Measurements from ENCODE around the gene ARSI.

Gene ARSI

GRCh38 chr5:150302301-150303069, at the start of gene ARSI:
Gene ARSI, minus strand, starts transcription at chr5:150302905. Its CDS starts 532 bp downstream, at chr5:150302373.
- no peaks in the 10 kb centered on the region for H3K36me3 ChIP-seq (ENCODE audit: insufficient read depth, low read length)
- 0 out of 2 replicates have a peak within 1 kb of the TSS, but pooled peaks have one; percentile 9 for H3K27ac ChIP-seq (ENCODE audit: low read depth, low read length)
- H3K4me1 ChIP-seq (ENCODE audit: control insufficient read depth, insufficient read depth, low read length, unreplicated experiment): peaks cover 24% of the 10 kb centered on the region
- peak within 1 kb of the TSS; percentile 99 for H2AFZ ChIP-seq (ENCODE audit: low read length, unreplicated experiment)
- H3K4me3 ChIP-seq (ENCODE audit: low read depth, low read length): peak within 1 kb of the TSS; percentile 67
- no peaks in the 10 kb centered on the region for H3K27me3 ChIP-seq (ENCODE audit: insufficient read depth, low read length)
- no peaks in the 10 kb centered on the region for H3K79me2 ChIP-seq (ENCODE audit: control insufficient read depth, insufficient read depth, low read length, unreplicated experiment)

DNA sequence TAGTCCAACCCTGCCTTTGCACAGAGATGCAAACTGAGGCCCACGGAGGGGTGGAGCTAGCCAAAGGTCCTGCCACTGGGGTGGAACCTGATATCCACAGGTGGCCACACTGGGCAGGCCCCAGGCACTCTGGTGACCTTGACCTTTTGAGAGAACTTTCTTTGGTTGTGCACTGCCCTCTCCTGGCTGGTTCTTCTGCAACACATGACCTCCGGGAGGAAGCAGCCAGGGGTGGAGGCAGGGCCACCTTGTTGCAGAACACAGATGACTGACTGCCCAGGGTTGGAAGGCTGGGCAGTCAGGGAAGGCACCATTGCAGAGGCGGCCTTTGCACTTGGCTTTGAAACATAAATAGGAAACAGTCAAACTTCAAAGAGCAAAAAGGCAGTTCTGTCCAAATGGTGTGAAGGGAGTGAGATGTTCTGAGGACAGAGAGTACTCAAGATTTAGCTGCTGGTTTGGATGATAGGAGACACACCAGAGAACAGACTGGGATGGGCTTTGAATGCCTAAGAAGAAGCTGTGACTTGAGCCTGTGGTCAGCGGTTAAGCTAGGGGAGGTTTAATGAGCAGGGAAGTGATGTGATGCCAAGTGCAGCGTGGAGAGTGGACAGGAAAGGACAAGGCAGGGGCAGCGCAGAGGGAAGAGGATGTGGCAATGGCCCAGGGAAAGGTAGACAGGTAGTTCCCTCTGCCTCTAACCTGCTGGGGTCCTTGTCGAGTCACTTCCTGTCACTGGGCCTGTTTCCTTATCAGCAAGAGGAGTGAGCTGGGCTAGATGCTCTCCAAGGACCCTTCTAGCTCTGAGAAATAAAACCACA, 48.0 kb upstream of the ARSI start:
- Histone ChIP-seq H3K27me3 (ENCODE audit: insufficient read depth, low read length) (no peaks in the 10 kb centered on the region), H3K4me1 (ENCODE audit: control insufficient read depth, insufficient read depth, low read length, unreplicated experiment) (peaks cover 10% of the 10 kb centered on the region), H3K27ac (ENCODE audit: low read depth, low read length) (no peak overlapping the region), H2AFZ (ENCODE audit: low read length, unreplicated experiment) (no peak overlapping the region), H3K79me2 (ENCODE audit: control insufficient read depth, insufficient read depth, low read length, unreplicated experiment) (no peaks in the 10 kb centered on the region), H3K36me3 (ENCODE audit: insufficient read depth, low read length) (no peaks in the 10 kb centered on the region), H3K4me3 (ENCODE audit: low read depth, low read length) (no peak overlapping the region)

- H3K36me3 ChIP-seq (ENCODE audit: insufficient read depth, low read length): no peaks in the 10 kb centered on the region
- H3K79me2 ChIP-seq (ENCODE audit: control insufficient read depth, insufficient read depth, low read length, unreplicated experiment): no peaks in the 10 kb centered on the region
- no peak overlapping the region for H3K27ac ChIP-seq (ENCODE audit: low read depth, low read length)
- H3K27me3 ChIP-seq (ENCODE audit: insufficient read depth, low read length): no peaks in the 10 kb centered on the region
- no peak overlapping the region for H2AFZ ChIP-seq (ENCODE audit: low read length, unreplicated experiment)
- no peak overlapping the region for H3K4me3 ChIP-seq (ENCODE audit: low read depth, low read length)
- H3K4me1 ChIP-seq (ENCODE audit: control insufficient read depth, insufficient read depth, low read length, unreplicated experiment): peaks cover 10% of the 10 kb centered on the region
Measured at GRCh38 chr5:150349681-150350275, 47.1 kb upstream of the ARSI start.

DNA sequence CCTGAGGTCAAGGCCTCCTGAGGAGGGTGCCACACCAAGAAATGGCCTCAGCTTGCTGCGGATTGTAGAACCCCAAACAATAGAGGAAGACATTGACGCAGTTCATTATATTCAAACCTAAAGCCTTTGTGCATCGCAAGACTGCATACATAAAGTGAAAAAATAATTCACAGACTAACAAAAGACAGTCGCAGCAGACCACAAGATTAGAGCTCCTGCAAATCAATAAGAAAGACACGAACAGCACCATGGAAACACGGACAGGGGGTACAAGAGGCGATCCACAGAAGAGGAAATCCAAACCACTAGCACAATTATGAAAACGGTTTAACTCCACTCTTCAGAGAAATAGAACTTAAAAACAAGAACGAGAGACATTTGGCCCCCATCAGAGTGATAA, 44.7 kb upstream of the ARSI start:
- Histone ChIP-seq H3K36me3 (ENCODE audit: insufficient read depth, low read length) (no peaks in the 10 kb centered on the region), H3K4me1 (ENCODE audit: control insufficient read depth, insufficient read depth, low read length, unreplicated experiment) (peaks cover 10% of the 10 kb centered on the region), H3K27me3 (ENCODE audit: insufficient read depth, low read length) (no peaks in the 10 kb centered on the region), H3K27ac (ENCODE audit: low read depth, low read length) (no peak overlapping the region), H3K4me3 (ENCODE audit: low read depth, low read length) (no peak overlapping the region), H3K79me2 (ENCODE audit: control insufficient read depth, insufficient read depth, low read length, unreplicated experiment) (no peaks in the 10 kb centered on the region), H2AFZ (ENCODE audit: low read length, unreplicated experiment) (no peak overlapping the region)

- Histone ChIP-seq H3K36me3 (ENCODE audit: insufficient read depth, low read length) (no peaks in the 10 kb centered on the region), H3K4me3 (ENCODE audit: low read depth, low read length) (no peak overlapping the region), H3K27ac (ENCODE audit: low read depth, low read length) (no peak overlapping the region), H3K27me3 (ENCODE audit: insufficient read depth, low read length) (no peaks in the 10 kb centered on the region), H3K79me2 (ENCODE audit: control insufficient read depth, insufficient read depth, low read length, unreplicated experiment) (no peaks in the 10 kb centered on the region), H2AFZ (ENCODE audit: low read length, unreplicated experiment) (no peak overlapping the region), H3K4me1 (ENCODE audit: control insufficient read depth, insufficient read depth, low read length, unreplicated experiment) (peaks cover 10% of the 10 kb centered on the region)
Measured at GRCh38 chr5:150347003-150347402, 44.3 kb upstream of the ARSI start.

DNA sequence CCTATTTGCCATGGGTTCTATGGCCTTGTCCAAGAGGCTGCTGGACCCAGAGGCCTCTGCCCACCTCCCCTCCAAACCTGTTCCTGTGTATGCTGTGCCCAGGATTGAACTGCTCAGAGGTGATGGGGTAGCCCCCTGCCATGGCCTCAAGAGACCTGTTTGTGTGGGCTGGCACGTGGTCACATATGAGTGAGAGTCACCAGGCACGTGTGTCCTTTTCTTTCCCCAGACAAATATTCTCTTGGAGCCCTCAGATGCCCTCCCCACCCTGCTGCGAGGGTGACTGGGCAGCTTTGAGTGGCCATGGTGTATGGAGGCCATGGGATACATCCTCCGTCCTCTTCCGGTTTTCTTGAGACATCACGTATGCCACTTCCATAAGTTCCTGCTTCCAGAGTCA, 43.9 kb upstream of the ARSI start:
- Histone ChIP-seq H2AFZ (ENCODE audit: low read length, unreplicated experiment) (no peak overlapping the region), H3K79me2 (ENCODE audit: control insufficient read depth, insufficient read depth, low read length, unreplicated experiment) (no peaks in the 10 kb centered on the region), H3K27ac (ENCODE audit: low read depth, low read length) (no peak overlapping the region), H3K27me3 (ENCODE audit: insufficient read depth, low read length) (no peaks in the 10 kb centered on the region), H3K36me3 (ENCODE audit: insufficient read depth, low read length) (no peaks in the 10 kb centered on the region), H3K4me1 (ENCODE audit: control insufficient read depth, insufficient read depth, low read length, unreplicated experiment) (peaks cover 10% of the 10 kb centered on the region), H3K4me3 (ENCODE audit: low read depth, low read length) (no peak overlapping the region)

DNA sequence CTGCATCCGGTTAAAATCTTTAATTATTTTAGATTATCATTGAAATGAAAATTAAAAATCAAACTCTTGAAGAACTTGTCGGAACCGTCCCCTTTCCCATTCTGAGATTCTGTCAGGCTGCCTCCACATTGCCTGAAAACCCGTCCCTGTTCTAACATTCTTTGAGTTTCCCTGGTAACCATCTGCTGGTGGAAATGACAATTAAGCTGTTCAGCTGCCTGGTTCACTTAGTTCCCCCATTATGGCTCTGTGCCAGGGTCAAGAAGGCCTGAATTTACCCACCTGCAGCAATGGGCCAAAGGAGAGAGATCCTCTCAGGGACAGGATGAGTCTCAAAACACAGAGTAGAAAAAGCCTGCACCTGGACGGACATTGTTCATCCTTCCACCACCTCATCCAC, 43.0 kb upstream of the ARSI start:
- H3K79me2 ChIP-seq (ENCODE audit: control insufficient read depth, insufficient read depth, low read length, unreplicated experiment): no peaks in the 10 kb centered on the region
- H3K4me1 ChIP-seq (ENCODE audit: control insufficient read depth, insufficient read depth, low read length, unreplicated experiment): peaks cover 8% of the 10 kb centered on the region
- H3K27ac ChIP-seq (ENCODE audit: low read depth, low read length): no peak overlapping the region
- H3K27me3 ChIP-seq (ENCODE audit: insufficient read depth, low read length): no peaks in the 10 kb centered on the region
- no peak overlapping the region for H2AFZ ChIP-seq (ENCODE audit: low read length, unreplicated experiment)
- H3K36me3 ChIP-seq (ENCODE audit: insufficient read depth, low read length): no peaks in the 10 kb centered on the region
- H3K4me3 ChIP-seq (ENCODE audit: low read depth, low read length): no peak overlapping the region

- H3K27me3 ChIP-seq (ENCODE audit: insufficient read depth, low read length): no peaks in the 10 kb centered on the region
- no peaks in the 10 kb centered on the region for H3K4me1 ChIP-seq (ENCODE audit: control insufficient read depth, insufficient read depth, low read length, unreplicated experiment)
- no peak overlapping the region for H2AFZ ChIP-seq (ENCODE audit: low read length, unreplicated experiment)
- H3K36me3 ChIP-seq (ENCODE audit: insufficient read depth, low read length): no peaks in the 10 kb centered on the region
- no peaks in the 10 kb centered on the region for H3K79me2 ChIP-seq (ENCODE audit: control insufficient read depth, insufficient read depth, low read length, unreplicated experiment)
- H3K4me3 ChIP-seq (ENCODE audit: low read depth, low read length): no peak overlapping the region
- no peak overlapping the region for H3K27ac ChIP-seq (ENCODE audit: low read depth, low read length)
Measured at GRCh38 chr5:150343994-150344631, 41.4 kb upstream of the ARSI start.

- H3K27me3 ChIP-seq (ENCODE audit: insufficient read depth, low read length): no peaks in the 10 kb centered on the region
- no peak overlapping the region for H3K4me3 ChIP-seq (ENCODE audit: low read depth, low read length)
- H3K27ac ChIP-seq (ENCODE audit: low read depth, low read length): no peak overlapping the region
- H2AFZ ChIP-seq (ENCODE audit: low read length, unreplicated experiment): no peak overlapping the region
- no peaks in the 10 kb centered on the region for H3K36me3 ChIP-seq (ENCODE audit: insufficient read depth, low read length)
- H3K79me2 ChIP-seq (ENCODE audit: control insufficient read depth, insufficient read depth, low read length, unreplicated experiment): no peaks in the 10 kb centered on the region
- no peaks in the 10 kb centered on the region for H3K4me1 ChIP-seq (ENCODE audit: control insufficient read depth, insufficient read depth, low read length, unreplicated experiment)
Measured at GRCh38 chr5:150342583-150342982, 39.9 kb upstream of the ARSI start.

DNA sequence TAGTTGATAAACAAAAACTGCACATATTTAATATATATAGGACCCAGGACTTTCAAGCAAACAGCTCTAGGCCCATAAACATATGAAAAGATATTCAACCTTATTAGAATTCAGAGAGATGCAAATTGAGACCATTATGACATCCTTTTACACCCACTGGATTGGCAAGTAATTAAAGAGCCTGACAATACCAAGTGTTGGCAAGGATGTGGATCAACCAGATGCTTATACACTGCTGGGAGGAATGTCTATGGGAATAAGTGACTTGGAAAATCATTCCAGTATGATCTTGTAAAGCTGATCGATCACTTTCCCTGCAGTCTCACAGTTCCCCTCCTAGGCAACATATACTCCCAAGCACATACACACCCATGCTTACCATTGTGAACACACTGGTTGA, 39.3 kb upstream of the ARSI start:
- H3K4me3 ChIP-seq (ENCODE audit: low read depth, low read length): no peak overlapping the region
- H3K79me2 ChIP-seq (ENCODE audit: control insufficient read depth, insufficient read depth, low read length, unreplicated experiment): no peaks in the 10 kb centered on the region
- no peaks in the 10 kb centered on the region for H3K36me3 ChIP-seq (ENCODE audit: insufficient read depth, low read length)
- H2AFZ ChIP-seq (ENCODE audit: low read length, unreplicated experiment): no peak overlapping the region
- H3K4me1 ChIP-seq (ENCODE audit: control insufficient read depth, insufficient read depth, low read length, unreplicated experiment): no peaks in the 10 kb centered on the region
- H3K27me3 ChIP-seq (ENCODE audit: insufficient read depth, low read length): no peaks in the 10 kb centered on the region
- H3K27ac ChIP-seq (ENCODE audit: low read depth, low read length): no peak overlapping the region

Data from ACC112 (cell line).